Astrocyte of the cerebellum (primary cell): ENCODE results near the gene ACYP2.

ENCODE experiments used
- DNase-seq: peaks from one replicate; pipeline ENCODE4 v3.0.0-alpha.2; 2011; ENCODE audit warnings: low read depth
- H3K4me3 ChIP-seq: 2 replicates; pipeline ENCODE4 v1.5.1; 2011; ENCODE audit warnings: mild to moderate bottlenecking, low read depth, low read length, moderate library complexity
- in situ Hi-C: cut with HindIII; loops from 2 replicates; pipeline ENCODE4 v1.10.0; 2017; ENCODE audit warnings: low sequenced_read_pairs
- TF ChIP-seq, protein P1 (sequence below): IDR thresholded peaks from 2 replicates; pipeline ENCODE4 v1.5.1; 2012; ENCODE audit warnings: low read length, low read depth, moderate library complexity, mild to moderate bottlenecking; ENCODE audit errors: missing control alignments

Gene ACYP2

DNA sequence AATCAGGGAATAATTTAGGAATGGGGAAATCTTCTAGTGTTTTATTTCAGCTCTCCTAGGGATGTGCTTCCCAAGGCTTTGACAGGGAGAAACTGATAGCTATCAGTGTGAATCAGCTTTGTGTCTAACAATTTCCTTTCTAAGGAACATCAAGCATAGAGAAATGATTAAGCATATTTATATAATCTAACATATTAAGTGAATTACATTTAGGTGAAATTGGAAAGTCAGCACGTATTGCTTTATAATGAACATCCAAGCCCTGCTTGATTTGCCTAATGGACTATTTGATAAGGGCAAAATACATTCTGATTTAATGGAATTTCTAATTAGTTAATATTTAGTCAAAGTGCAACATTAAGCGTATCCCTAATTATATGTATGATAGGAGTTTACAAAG lies 160.1 kb downstream of the ACYP2 start:
- in situ Hi-C loops = no loop called here
- TF ChIP-seq, protein P1, sequence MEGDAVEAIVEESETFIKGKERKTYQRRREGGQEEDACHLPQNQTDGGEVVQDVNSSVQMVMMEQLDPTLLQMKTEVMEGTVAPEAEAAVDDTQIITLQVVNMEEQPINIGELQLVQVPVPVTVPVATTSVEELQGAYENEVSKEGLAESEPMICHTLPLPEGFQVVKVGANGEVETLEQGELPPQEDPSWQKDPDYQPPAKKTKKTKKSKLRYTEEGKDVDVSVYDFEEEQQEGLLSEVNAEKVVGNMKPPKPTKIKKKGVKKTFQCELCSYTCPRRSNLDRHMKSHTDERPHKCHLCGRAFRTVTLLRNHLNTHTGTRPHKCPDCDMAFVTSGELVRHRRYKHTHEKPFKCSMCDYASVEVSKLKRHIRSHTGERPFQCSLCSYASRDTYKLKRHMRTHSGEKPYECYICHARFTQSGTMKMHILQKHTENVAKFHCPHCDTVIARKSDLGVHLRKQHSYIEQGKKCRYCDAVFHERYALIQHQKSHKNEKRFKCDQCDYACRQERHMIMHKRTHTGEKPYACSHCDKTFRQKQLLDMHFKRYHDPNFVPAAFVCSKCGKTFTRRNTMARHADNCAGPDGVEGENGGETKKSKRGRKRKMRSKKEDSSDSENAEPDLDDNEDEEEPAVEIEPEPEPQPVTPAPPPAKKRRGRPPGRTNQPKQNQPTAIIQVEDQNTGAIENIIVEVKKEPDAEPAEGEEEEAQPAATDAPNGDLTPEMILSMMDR = no peak
- no peak for DNase-seq
- no peak overlapping the region for H3K4me3 ChIP-seq

DNA sequence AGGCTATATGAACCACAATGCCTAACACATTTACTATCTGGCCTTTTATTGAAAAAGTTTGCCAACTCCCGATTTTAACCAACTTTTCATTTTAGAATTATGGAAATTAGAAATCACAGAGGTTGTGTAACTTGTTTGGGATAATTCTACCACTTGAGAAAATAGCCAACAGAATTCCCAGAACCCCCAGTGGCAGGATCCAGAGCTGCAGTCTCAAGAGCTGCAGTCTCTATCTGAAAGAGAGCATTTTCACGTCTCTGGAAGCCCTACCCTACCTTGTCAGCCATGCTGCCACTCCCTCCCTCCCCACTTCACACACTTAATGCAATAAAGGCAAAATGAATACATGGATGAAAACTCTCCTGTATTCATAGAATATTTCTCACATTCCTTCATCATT lies 164.0 kb downstream of the ACYP2 start:
- H3K4me3 ChIP-seq = no peak overlapping the region
- no peak for DNase-seq
- TF ChIP-seq, protein P1 = peak; percentile 47
- in situ Hi-C loops = no loop called here

DNA sequence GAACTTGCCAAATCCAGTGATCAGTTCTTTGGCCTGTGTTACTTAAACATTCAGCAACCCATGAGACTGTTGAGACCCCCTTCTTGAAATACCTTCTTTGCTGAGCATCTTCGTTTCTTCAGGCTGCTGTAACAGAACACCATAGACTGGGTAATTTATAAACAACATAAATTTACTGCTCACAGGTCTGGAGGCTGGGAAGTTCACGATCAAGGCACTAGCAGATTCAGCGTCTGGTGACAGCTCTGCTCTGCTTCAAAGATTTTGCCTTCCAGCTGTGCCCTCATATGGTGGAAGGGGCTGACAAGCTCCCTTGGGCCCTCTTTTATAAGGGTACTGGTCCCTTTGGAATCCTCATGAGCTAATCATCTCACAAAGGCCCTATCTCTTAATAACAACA lies 169.4 kb downstream of the ACYP2 start:
- in situ Hi-C loops = no loop called here
- no peak for DNase-seq
- no peak overlapping the region for H3K4me3 ChIP-seq
- TF ChIP-seq, protein P1 = no peak

DNA sequence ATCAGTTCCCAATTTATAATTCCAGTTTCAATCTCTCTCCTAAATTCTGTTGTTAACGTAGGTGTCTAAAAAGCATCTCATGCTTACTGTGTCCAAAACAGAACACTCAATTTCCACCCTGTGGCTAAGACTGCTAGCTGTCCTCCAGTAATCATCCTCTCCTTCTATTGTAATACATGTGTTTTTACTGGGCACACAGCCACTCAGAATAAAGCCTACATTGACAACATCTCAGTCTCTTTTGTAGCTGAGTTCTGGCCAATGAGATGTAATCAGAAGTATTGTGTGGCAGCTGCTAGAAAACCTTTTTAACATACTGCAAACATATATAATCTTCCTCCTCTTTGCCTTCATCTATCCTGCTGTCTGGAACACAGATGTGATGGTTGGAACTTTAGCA lies 170.0 kb downstream of the ACYP2 start:
- DNase-seq = no peak
- H3K4me3 ChIP-seq = no peak overlapping the region
- in situ Hi-C loops = no loop called here
- TF ChIP-seq, protein P1 = no peak

DNA sequence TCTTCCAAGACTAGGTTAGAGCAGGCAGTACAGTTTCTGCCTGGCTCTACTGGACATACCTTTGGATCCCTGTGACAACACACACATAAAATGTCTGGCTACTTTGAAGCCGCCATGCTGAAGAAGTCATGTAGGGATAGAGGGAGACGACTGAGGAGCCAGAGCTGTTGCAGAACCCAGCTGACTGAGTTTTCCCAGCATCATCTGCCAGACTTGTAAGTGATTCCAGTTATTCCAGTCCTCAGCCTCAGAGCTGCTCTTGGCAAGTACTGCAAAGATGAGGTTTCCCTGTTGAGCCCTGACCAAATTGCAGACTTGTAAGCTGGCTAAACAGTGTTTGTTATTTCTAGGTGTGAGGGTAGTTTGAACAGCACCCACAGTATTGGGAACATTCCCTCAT lies 172.1 kb downstream of the ACYP2 start:
- no peak overlapping the region for H3K4me3 ChIP-seq
- in situ Hi-C loops = no loop called here
- TF ChIP-seq, protein P1 = no peak
- DNase-seq = no peak

DNA sequence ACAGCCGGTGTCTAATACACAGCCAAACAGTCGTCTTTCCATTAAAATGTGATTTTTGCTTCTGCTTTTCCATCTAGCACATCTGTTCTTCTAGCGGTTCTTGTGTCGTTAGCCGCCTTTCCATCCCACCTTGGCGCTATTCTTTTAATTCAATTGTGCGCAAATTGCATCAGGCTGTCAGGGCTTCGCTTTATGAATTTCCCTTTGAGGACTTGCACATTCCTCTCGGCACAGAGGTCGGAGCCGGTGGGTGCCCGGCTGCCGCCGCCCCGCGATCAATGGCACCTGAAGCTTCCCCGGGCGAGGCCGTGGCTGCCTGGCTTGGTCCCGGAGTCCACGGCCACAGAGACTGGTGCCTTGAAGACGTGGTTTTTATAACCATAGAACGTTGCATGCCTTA lies 174.5 kb downstream of the ACYP2 start:
- DNase-seq = no peak
- no peak overlapping the region for H3K4me3 ChIP-seq
- TF ChIP-seq, protein P1 = no peak
- in situ Hi-C loops = no loop called here
